Measurements from ENCODE around the gene ZAP70.

- no peak for TF ChIP-seq CTCF (IDR thresholded peaks at IDR 0.05; ENCODE audit: insufficient read depth, low read length, poor library complexity, severe bottlenecking)
- no peak for TF ChIP-seq EZH2phosphoT487 (conservative IDR thresholded peaks at IDR 0.05; ENCODE audit: low read length)
These were observed 49.8 kb upstream of the ZAP70 start for GRCh38 chr2:97663626-97663961.

All from SU-DHL-6 (cell line).